Psoas muscle (tissue), 8 donors: ENCODE data around the gene ZNF682. TPM values are rescaled to one million over a fixed set of nuclear protein-coding genes. Genes with fewer than 3 reads are reported as not detected.
A peak's percentile ranks its signal among the peaks of the same experiment; 100 is the strongest.
"Not testable (repeated sequence)": the region's sequence is repeated elsewhere in the genome, so short reads cannot be mapped to it uniquely, and the experiment has no call there.

Source experiments
- ATAC-seq, 4 donors: fragments of 200-7000 bp; cut with Tn5 transposase; one replicate each; pipeline ENCODE4 v1.9.1; 2020; ENCODE audit warnings: moderate library complexity in 3 of 4, mild to moderate bottlenecking in 2 of 4
- DNase-seq, 2 donors: peaks; one replicate each; pipeline ENCODE4 v3.0.0-alpha.2; 2020
- H3K27ac ChIP-seq: fragments of 200-600 bp; one replicate; pipeline ENCODE4 v1.8.0; 2022
- H3K27me3 ChIP-seq, 3 donors: fragments of 200-600 bp in 1 of 3; one replicate each; pipeline versions ENCODE4 v1.6.1 to v1.8.0; 2013 to 2022; ENCODE audit warnings: low read length in 2 of 3, mild to moderate bottlenecking in 2 of 3, moderate library complexity in 1 of 3; ENCODE audit not compliant: insufficient read depth in 3 of 3
- H3K36me3 ChIP-seq, 2 donors: fragments of 200-600 bp in 1 of 2; one replicate each; pipeline versions ENCODE4 v1.6.1 to v1.8.0; 2013 to 2022; ENCODE audit warnings: low read depth in 1 of 2, mild to moderate bottlenecking in 1 of 2, moderate library complexity in 1 of 2; ENCODE audit not compliant: insufficient read depth in 1 of 2
- H3K4me1 ChIP-seq: fragments of 200-600 bp; one replicate; pipeline ENCODE4 v1.8.0; 2022
- H3K4me3 ChIP-seq: fragments of 200-600 bp; one replicate; pipeline ENCODE4 v1.8.0; 2022; ENCODE audit warnings: mild to moderate bottlenecking
- H3K9me3 ChIP-seq: fragments of 200-600 bp; one replicate; pipeline ENCODE4 v1.8.0; 2022
- WGBS, 3 donors: extraction: QIAGEN DNeasy Blood & Tissue Kit; methylation state at CpG; one replicate each; pipeline versions ENCODE4 v1.1.6 to v1.1.7; 2013; 5-methylcytosine and 5-hydroxymethylcytosine counted together
- intact Hi-C, 2 donors: fragments of 100-400 bp; cut with DNase I; formaldehyde crosslinking; loops; one replicate each; pipeline versions ENCODE4 v1.11.0 to v1.14.2; 2022
- polyA plus RNA-seq, 3 donors: library from polyadenylated mRNA; stranded (reverse); fragments of 200-250 nt; gene quantifications; one replicate each; pipeline ENCODE4 v1.2.3, GENCODE V29; 2013
- total RNA-seq, 4 donors: library from RNA; stranded (reverse); fragmentation: NEBNext Ultra II Directional in 2 of 4; extraction: Animal tissue kit (Norgen Biotek cat#: 25700) in 2 of 4; gene quantifications; one replicate each; pipeline versions ENCODE4 v1.2.1 to v1.2.4, GENCODE V29; 2021 to 2023
- TF ChIP-seq, protein P1 (sequence below): fragments of 200-600 bp; IDR thresholded peaks from one replicate; pipeline ENCODE4 v1.8.0; 2022; ENCODE audit warnings: antibody characterized with exemption
- donor health status: healthy with polysubstance abuse.
- donor health status: DM: no; HTN: no; CAD: no; lungs with moderate emphysema.
- donor health status: Bipolar disorder and iron deficiency.
- donor health status: healthy.
- donor health status: DM: yes; HTN: yes; CAD: no.
- donor health status: DM: no; HTN: no; CAD: no.
- donor health status: DM: no; HTN: no; CAD: no.
- donor health status: DM: yes; HTN: yes; CAD: no.

The ZNF682 gene
- total and polyA plus RNA-seq, 7 donors, result 0.08 to 1.9 (median 0.78) TPM

DNA sequence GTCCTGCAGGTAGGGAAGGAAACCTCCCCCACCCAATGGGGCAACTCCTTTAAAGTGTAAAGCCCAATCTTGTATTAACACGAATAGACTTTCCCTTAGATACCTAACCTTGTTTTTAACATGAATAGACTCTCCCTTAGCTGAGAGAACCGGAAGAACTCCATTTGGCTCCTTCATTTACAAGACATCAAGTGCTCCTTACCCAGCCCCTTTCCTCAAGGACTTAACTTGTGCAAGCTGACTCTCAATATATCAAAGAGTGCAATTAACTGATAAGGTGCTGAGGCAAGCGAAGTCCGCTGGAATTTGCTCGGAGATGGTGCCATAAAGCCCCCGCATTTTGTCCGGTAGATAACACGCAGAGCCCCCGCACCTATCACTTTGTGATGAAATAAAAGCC lies 28.6 kb upstream of the ZNF682 start:
- peaks cover 0 to 2% (median 0%) of the 10 kb centered on the region in 3 donors for H3K27me3 ChIP-seq
- WGBS, 3 donors, result 15 to 17% (median 16%) methylated on average over 9 of the region's 9 CpGs
- intact Hi-C loops, result no loop called here
- no peaks in the 10 kb centered on the region for H3K36me3 ChIP-seq
- ATAC-seq (no peak), DNase-seq (no peak)
- no peak overlapping the region for H3K27ac ChIP-seq
- H3K4me1 ChIP-seq, result no peaks in the 10 kb centered on the region
- no peaks in the 10 kb centered on the region for H3K9me3 ChIP-seq
- H3K4me3 ChIP-seq, result no peak overlapping the region
- TF ChIP-seq, protein P1, sequence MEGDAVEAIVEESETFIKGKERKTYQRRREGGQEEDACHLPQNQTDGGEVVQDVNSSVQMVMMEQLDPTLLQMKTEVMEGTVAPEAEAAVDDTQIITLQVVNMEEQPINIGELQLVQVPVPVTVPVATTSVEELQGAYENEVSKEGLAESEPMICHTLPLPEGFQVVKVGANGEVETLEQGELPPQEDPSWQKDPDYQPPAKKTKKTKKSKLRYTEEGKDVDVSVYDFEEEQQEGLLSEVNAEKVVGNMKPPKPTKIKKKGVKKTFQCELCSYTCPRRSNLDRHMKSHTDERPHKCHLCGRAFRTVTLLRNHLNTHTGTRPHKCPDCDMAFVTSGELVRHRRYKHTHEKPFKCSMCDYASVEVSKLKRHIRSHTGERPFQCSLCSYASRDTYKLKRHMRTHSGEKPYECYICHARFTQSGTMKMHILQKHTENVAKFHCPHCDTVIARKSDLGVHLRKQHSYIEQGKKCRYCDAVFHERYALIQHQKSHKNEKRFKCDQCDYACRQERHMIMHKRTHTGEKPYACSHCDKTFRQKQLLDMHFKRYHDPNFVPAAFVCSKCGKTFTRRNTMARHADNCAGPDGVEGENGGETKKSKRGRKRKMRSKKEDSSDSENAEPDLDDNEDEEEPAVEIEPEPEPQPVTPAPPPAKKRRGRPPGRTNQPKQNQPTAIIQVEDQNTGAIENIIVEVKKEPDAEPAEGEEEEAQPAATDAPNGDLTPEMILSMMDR, result no peak

GRCh38 chr19:20066861-20067260 lies 27.6 kb upstream of the ZNF682 start:
- Histone ChIP-seq H3K27me3 (peaks cover 0 to 2% (median 0%) of the 10 kb centered on the region in 3 donors), H3K4me1 (no peaks in the 10 kb centered on the region), H3K27ac (no peak overlapping the region), H3K4me3 (no peak overlapping the region), H3K9me3 (no peaks in the 10 kb centered on the region), H3K36me3 (no peaks in the 10 kb centered on the region)
- intact Hi-C loops, result no loop called here
- DNase-seq (no peak), ATAC-seq (no peak)
- TF ChIP-seq, protein P1, result no peak
- WGBS, 3 donors, result 46 to 59% (median 51%) methylated on average over 3 of the region's 3 CpGs

DNA sequence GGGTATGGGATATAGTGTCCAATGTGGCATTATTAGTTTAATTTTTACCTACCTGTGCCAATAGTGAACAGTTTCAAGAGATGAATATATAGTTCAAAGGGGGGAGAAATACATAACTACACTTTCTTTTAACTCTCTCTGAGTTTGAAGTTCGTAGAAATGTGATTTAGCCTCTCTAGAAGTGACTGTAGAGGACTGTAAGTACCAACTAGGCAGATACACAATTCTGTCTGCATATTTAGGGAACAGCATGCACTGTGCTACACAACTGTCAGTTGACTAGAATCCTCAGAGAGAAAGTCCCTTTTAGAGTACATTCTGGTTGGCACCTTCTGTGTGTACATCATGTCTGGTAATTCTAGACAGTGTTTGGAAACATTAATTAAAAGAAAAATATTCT lies 21.0 kb upstream of the ZNF682 start:
- H3K27ac ChIP-seq, result no peak overlapping the region
- no peak overlapping the region for H3K4me3 ChIP-seq
- no peaks in the 10 kb centered on the region for H3K4me1 ChIP-seq
- WGBS, 3 donors, result 48 to 62% (median 59%) methylated on average over 1 of the region's 1 CpG
- H3K27me3 ChIP-seq, result peaks cover 0 to 1% (median 0%) of the 10 kb centered on the region in 3 donors
- H3K36me3 ChIP-seq, result no peaks in the 10 kb centered on the region
- intact Hi-C loops, result no loop called here
- H3K9me3 ChIP-seq, result no peaks in the 10 kb centered on the region
- TF ChIP-seq, protein P1, result no peak
- DNase-seq (no peak), ATAC-seq (no peak)

- H3K27ac ChIP-seq, H3K9me3 ChIP-seq, intact Hi-C loops, H3K27me3 ChIP-seq, H3K4me3 ChIP-seq, H3K4me1 ChIP-seq, ATAC-seq, H3K36me3 ChIP-seq, DNase-seq: not testable (repeated sequence)
Observed at GRCh38 chr19:20058738-20059137, 19.4 kb upstream of the ZNF682 start.

GRCh38 chr19:20051841-20052768 lies 12.8 kb upstream of the ZNF682 start:
- intact Hi-C loops, result no loop called here
- peak overlapping the region; percentile 47 for H3K27ac ChIP-seq
- 0 to 1% (median 1%) methylated on average over 43 of the region's 43 CpGs for WGBS, 3 donors
- DNase-seq (peak; percentile 88 to 94), ATAC-seq (peak; percentile 97 to 99 (median 98))
- H3K4me3 ChIP-seq, result peak overlapping the region; percentile 72
- no peaks in the 10 kb centered on the region for H3K36me3 ChIP-seq
- H3K4me1 ChIP-seq, result no peaks in the 10 kb centered on the region
- TF ChIP-seq, protein P1, result no peak
- H3K27me3 ChIP-seq, result no peaks in the 10 kb centered on the region
- H3K9me3 ChIP-seq, result no peaks in the 10 kb centered on the region

DNA sequence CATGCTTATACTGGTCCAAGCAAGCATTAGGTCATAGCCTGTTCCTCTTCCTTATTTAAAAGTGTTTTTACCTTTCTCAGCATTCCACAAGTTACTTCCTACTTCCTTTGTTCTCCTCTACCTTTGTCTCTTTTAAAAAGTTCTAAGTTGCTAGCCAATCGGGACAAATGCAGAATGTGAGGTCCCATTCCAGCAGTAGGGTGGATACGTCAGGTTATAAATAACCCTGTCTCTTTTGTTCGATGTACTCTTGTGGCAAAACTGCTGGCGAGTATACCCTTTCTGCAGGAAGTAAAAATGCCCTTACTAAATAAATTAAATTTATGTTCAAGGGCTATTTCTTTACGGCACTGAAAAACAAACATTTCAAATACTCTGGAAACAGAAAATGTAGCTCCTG lies 6.4 kb upstream of the ZNF682 start:
- ATAC-seq, H3K4me1 ChIP-seq, intact Hi-C loops, H3K36me3 ChIP-seq, H3K27me3 ChIP-seq, H3K9me3 ChIP-seq, H3K4me3 ChIP-seq, DNase-seq, H3K27ac ChIP-seq: not testable (repeated sequence)
- 39 to 44% (median 42%) methylated on average over 5 of the region's 5 CpGs for whole genome bisulfite sequencing, 3 donors
